IMR-90 (cell line): ENCODE results near the gene APMAP. TPM values are rescaled to one million over a fixed set of nuclear protein-coding genes. Genes with fewer than 3 reads are reported as not detected.

Experiments
- ATAC-seq: fragments of 200-7000 bp; cut with Tn5 transposase; 2 replicates; pipeline ENCODE4 v1.9.1; 2020; ENCODE audit warnings: low read depth, mild to moderate bottlenecking, moderate library complexity
- BruUV-seq: library from RNA; stranded (reverse); fragments of 400-500 nt; replicated peaks from 2 replicates; lab custom pipeline; 2021; lab: Mats Ljungman, UMichigan
- CTCF ChIA-PET: fragments of 300-600 bp; formaldehyde crosslinking; extraction: SDS; loops from one replicate; lab custom pipeline; 2021; ENCODE audit warnings: antibody characterized with exemption; lab: Yijun Ruan, JAX
- POLR2A ChIA-PET: fragments of 300-600 bp; sonication (Branson Sonifier 250); formaldehyde crosslinking; loops from one replicate; lab custom pipeline; 2022; ENCODE audit warnings: antibody characterized with exemption; ENCODE audit not compliant: unreplicated experiment; lab: Charles Lee
- DNase-seq: peaks from one replicate; pipeline ENCODE4 v3.0.0; 2013
- H2AFZ ChIP-seq: replicated peaks from 2 replicates; pipeline ENCODE3; 2013; ENCODE audit warnings: low read length, mild to moderate bottlenecking; ENCODE audit not compliant: poor library complexity
- H2AK5ac ChIP-seq: 2 replicates; pipeline ENCODE4 v1.6.1; 2013; ENCODE audit warnings: low read depth, low read length, inconsistent platforms
- H2AK9ac ChIP-seq: replicated peaks from 2 replicates; pipeline ENCODE3; 2013; ENCODE audit warnings: mild to moderate bottlenecking, low read depth, low read length, moderate library complexity; ENCODE audit not compliant: poor library complexity
- H2BK120ac ChIP-seq: 2 replicates; pipeline ENCODE4 v1.6.1; 2013; ENCODE audit warnings: low read depth, low read length, inconsistent platforms
- H2BK15ac ChIP-seq: 3 replicates; pipeline ENCODE4 v1.6.1; 2013; ENCODE audit warnings: low read depth, low read length, inconsistent platforms
- H2BK20ac ChIP-seq: 2 replicates; pipeline ENCODE4 v1.6.1; 2013; ENCODE audit warnings: low read depth, mild to moderate bottlenecking, inconsistent platforms, low read length, moderate library complexity
- H2BK5ac ChIP-seq: 2 replicates; pipeline ENCODE4 v1.6.1; 2013; ENCODE audit warnings: mild to moderate bottlenecking, low read depth, low read length, inconsistent platforms; ENCODE audit not compliant: poor library complexity, severe bottlenecking
- H3K14ac ChIP-seq: replicated peaks from 2 replicates; pipeline ENCODE4 v1.6.1; 2013; ENCODE audit warnings: low read depth, low read length, inconsistent platforms
- H3K18ac ChIP-seq: 2 replicates; pipeline ENCODE4 v1.6.1; 2013; ENCODE audit warnings: low read depth, low read length, control low read depth
- H3K23ac ChIP-seq: 2 replicates; pipeline ENCODE4 v1.6.1; 2013; ENCODE audit warnings: low read depth, low read length, inconsistent platforms
- H3K27ac ChIP-seq: 2 replicates; pipeline ENCODE4 v1.5.1; 2013; ENCODE audit warnings: mild to moderate bottlenecking, control low read depth, low read length; ENCODE audit not compliant: insufficient read depth
- H3K27me3 ChIP-seq: 2 replicates; pipeline ENCODE4 v1.6.1; 2013; ENCODE audit warnings: low read length; ENCODE audit not compliant: control insufficient read depth, insufficient read depth
- H3K36me3 ChIP-seq: 2 replicates; pipeline ENCODE4 v1.6.1; 2013; ENCODE audit warnings: low read length, mixed read lengths; ENCODE audit not compliant: control insufficient read depth, insufficient read depth
- H3K4ac ChIP-seq: 2 replicates; pipeline ENCODE4 v1.6.1; 2013; ENCODE audit warnings: low read depth, low read length, inconsistent platforms
- H3K4me1 ChIP-seq: 2 replicates; pipeline ENCODE4 v1.6.1; 2013; ENCODE audit warnings: low read length, mixed read lengths; ENCODE audit not compliant: control insufficient read depth, insufficient read depth
- H3K4me2 ChIP-seq: 2 replicates; pipeline ENCODE4 v1.6.1; 2013; ENCODE audit warnings: low read depth, mild to moderate bottlenecking, control low read depth, low read length, moderate library complexity
- H3K4me3 ChIP-seq: 2 replicates; pipeline ENCODE4 v1.5.1; 2013; ENCODE audit warnings: low read depth, mild to moderate bottlenecking, control low read depth, low read length, moderate library complexity; ENCODE audit not compliant: insufficient read depth
- H3K56ac ChIP-seq: 2 replicates; pipeline ENCODE4 v1.6.1; 2013; ENCODE audit warnings: low read length, inconsistent platforms; ENCODE audit not compliant: insufficient read depth; ENCODE audit errors: extremely low read depth
- H3K79me1 ChIP-seq, 2 experiments: 2 replicates each; pipeline ENCODE4 v1.6.1; 2013; ENCODE audit warnings: low read length in 2 of 2, inconsistent platforms in 1 of 2, low read depth in 1 of 2
- H3K9ac ChIP-seq: 2 replicates; pipeline ENCODE4 v1.6.1; 2013; ENCODE audit warnings: low read depth, low read length, control low read depth
- H3K9me1 ChIP-seq: 2 replicates; pipeline ENCODE4 v1.6.1; 2013; ENCODE audit warnings: low read length, inconsistent platforms; ENCODE audit not compliant: insufficient read depth
- H3K9me3 ChIP-seq: 2 replicates; pipeline ENCODE4 v1.6.1; 2013; ENCODE audit warnings: low read length; ENCODE audit not compliant: control insufficient read depth, insufficient read depth
- H4K20me1 ChIP-seq: 2 replicates; pipeline ENCODE4 v1.6.1; 2013; ENCODE audit warnings: low read length, inconsistent platforms; ENCODE audit not compliant: insufficient read depth
- H4K5ac ChIP-seq: 2 replicates; pipeline ENCODE4 v1.6.1; 2013; ENCODE audit warnings: mild to moderate bottlenecking, low read depth, low read length, control low read depth
- H4K8ac ChIP-seq, 2 experiments: 2 replicates each; pipeline ENCODE4 v1.6.1; 2013; ENCODE audit warnings: low read depth in 2 of 2, low read length in 2 of 2, control low read depth in 1 of 2, inconsistent platforms in 1 of 2
- H4K91ac ChIP-seq: 2 replicates; pipeline ENCODE4 v1.6.1; 2013; ENCODE audit warnings: low read depth, low read length, inconsistent platforms; ENCODE audit not compliant: insufficient read depth
- BHLHE40 ChIP-seq: fragments of 150-350 bp; IDR thresholded peaks from 2 replicates; pipeline ENCODE4 v1.6.1; 2016; ENCODE audit warnings: mild to moderate bottlenecking, low read depth, low read length
- CEBPB ChIP-seq: IDR thresholded peaks from 2 replicates; pipeline ENCODE4 v1.6.1; 2012; ENCODE audit warnings: low read depth, low read length, improper control_type of control experiment
- ELK1 ChIP-seq: fragments of 150-350 bp; IDR thresholded peaks from 2 replicates; pipeline ENCODE4 v1.6.1; 2016; ENCODE audit warnings: low read depth, mild to moderate bottlenecking, low read length, moderate library complexity, borderline replicate concordance
- FOS ChIP-seq: fragments of 150-350 bp; IDR thresholded peaks from 2 replicates; pipeline ENCODE4 v1.6.1; 2016; ENCODE audit warnings: low read depth, low read length
- MAFK ChIP-seq: IDR thresholded peaks from 2 replicates; pipeline ENCODE4 v1.6.1; 2012; ENCODE audit warnings: low read depth, low read length, improper control_type of control experiment
- NFE2L2 ChIP-seq: fragments of 150-350 bp; IDR thresholded peaks from 2 replicates; pipeline ENCODE4 v1.6.1; 2016; ENCODE audit warnings: low read depth, mild to moderate bottlenecking, low read length
- POLR2A ChIP-seq: IDR thresholded peaks from 2 replicates; pipeline ENCODE4 v1.6.1; 2012; ENCODE audit warnings: mild to moderate bottlenecking, low read depth, low read length
- RFX5 ChIP-seq: IDR thresholded peaks from 2 replicates; pipeline ENCODE4 v1.8.0; 2012; ENCODE audit warnings: low read depth, mild to moderate bottlenecking, low read length, moderate library complexity
- USF2 ChIP-seq: fragments of 150-350 bp; IDR thresholded peaks from 2 replicates; pipeline ENCODE4 v1.6.1; 2017; ENCODE audit warnings: mild to moderate bottlenecking, antibody characterized with exemption, low read length, low read depth
- WGBS, 2 experiments: methylation state at CpG; one replicate each; pipeline versions ENCODE4 v1.1.5 to v1.1.7; 2013; ENCODE audit warnings: missing lambda C conversion rate in 2 of 2; ENCODE audit not compliant: insufficient read length in 1 of 2; ENCODE audit errors: extremely low coverage in 2 of 2; 5-methylcytosine and 5-hydroxymethylcytosine counted together
- dilution Hi-C: fragments of 300-500 bp; cut with HindIII; formaldehyde crosslinking; loops from one replicate; pipeline ENCODE4 v1.14.3; 2018; ENCODE audit warnings: low sequenced_read_pairs; ENCODE audit not compliant: unreplicated experiment
- in situ Hi-C: fragments of 300-500 bp; cut with MboI; formaldehyde crosslinking; loops from 3 replicates; pipeline ENCODE4 v1.14.3; 2019; ENCODE audit warnings: low sequenced_read_pairs, inconsistent platforms, mixed read lengths
- intact Hi-C: fragments of 100-400 bp; cut with micrococcal nuclease; formaldehyde crosslinking; loops from 2 replicates; pipeline ENCODE4 v1.10.0; 2022
- polyA plus RNA-seq, 3 experiments: library from polyadenylated mRNA; depleted of rRNA; stranded (reverse); fragments of >200 nt; gene quantifications; 2 replicates each; pipeline ENCODE4 v1.2.3, GENCODE V29; 2012; ENCODE audit warnings: low replicate concordance in 1 of 3
- total RNA-seq: library from RNA; depleted of rRNA; stranded (reverse); fragments of >200 nt; gene quantifications from 2 replicates; pipeline ENCODE4 v1.2.3, GENCODE V29; 2012

The APMAP gene
- total and polyA plus RNA-seq, 2 of the 4 experiments (the other 2 are of a cell fraction) = 67.2 to 88.8 TPM

GRCh38 chr20:25015986-25016385, 23.4 kb upstream of the APMAP start:
- no peak overlapping the region for H2AK9ac ChIP-seq
- dilution Hi-C loops (no loop called here), in situ Hi-C loops (no loop called here), intact Hi-C loops (no loop called here)
- no TSS peak for BruUV-seq
- no peak overlapping the region for H4K91ac ChIP-seq
- ATAC-seq (no peak), DNase-seq (no peak)
- no peak overlapping the region for H4K5ac ChIP-seq
- H3K9me3 ChIP-seq = no peaks in the 10 kb centered on the region
- no peaks in the 10 kb centered on the region; the same call in 1 of the 2 replicates for H3K36me3 ChIP-seq
- no peak overlapping the region for H3K14ac ChIP-seq
- H3K27ac ChIP-seq = no peak overlapping the region
- no peak overlapping the region for H2BK20ac ChIP-seq
- H3K23ac ChIP-seq = no peak overlapping the region
- H2AFZ ChIP-seq = no peak overlapping the region
- H3K4me3 ChIP-seq = no peak overlapping the region
- H2BK15ac ChIP-seq = no peak overlapping the region
- 0 out of 2 replicates have a peak, but pooled peaks cover 3% of the 10 kb centered on the region for H3K9me1 ChIP-seq
- H4K8ac ChIP-seq = no peak overlapping the region
- H3K9ac ChIP-seq = no peak overlapping the region
- H3K79me1 ChIP-seq = no peaks in the 10 kb centered on the region
- POLR2A ChIA-PET = no interaction called here
- no peaks in the 10 kb centered on the region for H4K20me1 ChIP-seq
- TF ChIP-seq CEBPB (no peak), BHLHE40 (no peak), FOS (no peak), RFX5 (no peak), ELK1 (no peak), NFE2L2 (no peak), MAFK (no peak), USF2 (no peak), POLR2A (no peak)
- H3K4ac ChIP-seq = no peak overlapping the region
- CTCF ChIA-PET = no interaction called here
- no peak overlapping the region for H2BK120ac ChIP-seq
- H2AK5ac ChIP-seq = no peak overlapping the region
- H3K4me2 ChIP-seq = no peak overlapping the region
- peaks cover 3% of the 10 kb centered on the region; the same call in 1 of the 2 replicates for H3K27me3 ChIP-seq
- WGBS, 2 experiments = no CpG with 5 or more reads among the region's 11 CpGs
- no peak overlapping the region for H3K56ac ChIP-seq
- no peak overlapping the region for H3K18ac ChIP-seq
- H2BK5ac ChIP-seq = no peak overlapping the region
- peaks cover 2% of the 10 kb centered on the region; the same call in 1 of the 2 replicates for H3K4me1 ChIP-seq
